Ecto neural progenitor cell (in vitro differentiated cells): ENCODE measurements around the gene CDKN2AIP.
A peak's percentile ranks its signal among the peaks of the same experiment; 100 is the strongest.
"Not testable (repeated sequence)": the region's sequence is repeated elsewhere in the genome, so short reads cannot be mapped to it uniquely, and the experiment has no call there.

ENCODE experiments used
- DNase-seq: peaks from one replicate; pipeline ENCODE4 v3.0.0-alpha.2; 2018; ENCODE audit warnings: low spot score

The CDKN2AIP gene

DNA sequence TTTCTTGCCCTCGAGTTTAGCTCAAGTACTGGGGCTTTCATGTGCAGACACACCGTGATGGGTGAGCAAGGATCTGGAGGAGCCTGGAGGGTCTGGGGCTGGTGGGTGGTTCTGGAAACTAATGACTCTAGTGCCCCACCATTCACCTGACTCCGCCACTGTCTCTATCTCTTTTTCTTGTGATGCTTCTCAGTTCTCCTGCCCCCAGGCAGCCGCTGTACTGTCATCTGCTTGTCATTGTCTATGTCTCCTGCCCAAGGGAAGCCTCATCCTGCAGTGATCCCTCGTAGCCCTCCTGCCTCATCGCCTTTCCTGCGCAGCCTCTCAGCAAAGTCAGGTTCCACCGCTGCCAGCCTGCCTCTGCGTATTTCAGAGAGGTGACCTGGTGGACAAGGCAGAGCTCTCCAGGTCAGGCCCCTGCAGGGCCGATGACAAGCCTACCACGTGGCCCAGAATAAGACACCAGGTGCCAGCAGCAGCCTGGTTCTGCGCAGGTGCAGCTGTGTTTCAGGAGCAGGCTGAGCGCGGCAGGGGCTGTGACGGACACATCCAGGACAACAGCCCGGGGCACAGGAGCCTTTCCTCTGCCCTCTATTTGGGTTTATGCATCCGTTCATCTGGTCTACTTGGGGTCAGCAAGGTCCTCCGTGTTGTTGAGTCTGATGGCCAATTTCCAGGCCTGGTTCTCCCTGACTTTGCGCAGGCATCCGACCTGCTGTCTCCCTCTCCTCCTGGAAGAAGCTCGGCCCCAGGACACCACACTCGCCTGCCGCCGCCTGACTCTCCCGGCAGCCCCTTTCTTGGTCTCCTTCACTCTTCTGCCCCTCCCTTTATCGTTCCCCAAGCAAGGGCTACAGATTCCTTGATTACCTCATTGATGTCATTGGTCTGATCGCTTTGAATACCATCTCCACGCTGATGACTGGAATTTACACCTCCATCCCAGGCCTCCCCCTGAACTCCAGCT, 30.9 kb upstream of the CDKN2AIP start:
- DNase-seq, result no peak

DNA sequence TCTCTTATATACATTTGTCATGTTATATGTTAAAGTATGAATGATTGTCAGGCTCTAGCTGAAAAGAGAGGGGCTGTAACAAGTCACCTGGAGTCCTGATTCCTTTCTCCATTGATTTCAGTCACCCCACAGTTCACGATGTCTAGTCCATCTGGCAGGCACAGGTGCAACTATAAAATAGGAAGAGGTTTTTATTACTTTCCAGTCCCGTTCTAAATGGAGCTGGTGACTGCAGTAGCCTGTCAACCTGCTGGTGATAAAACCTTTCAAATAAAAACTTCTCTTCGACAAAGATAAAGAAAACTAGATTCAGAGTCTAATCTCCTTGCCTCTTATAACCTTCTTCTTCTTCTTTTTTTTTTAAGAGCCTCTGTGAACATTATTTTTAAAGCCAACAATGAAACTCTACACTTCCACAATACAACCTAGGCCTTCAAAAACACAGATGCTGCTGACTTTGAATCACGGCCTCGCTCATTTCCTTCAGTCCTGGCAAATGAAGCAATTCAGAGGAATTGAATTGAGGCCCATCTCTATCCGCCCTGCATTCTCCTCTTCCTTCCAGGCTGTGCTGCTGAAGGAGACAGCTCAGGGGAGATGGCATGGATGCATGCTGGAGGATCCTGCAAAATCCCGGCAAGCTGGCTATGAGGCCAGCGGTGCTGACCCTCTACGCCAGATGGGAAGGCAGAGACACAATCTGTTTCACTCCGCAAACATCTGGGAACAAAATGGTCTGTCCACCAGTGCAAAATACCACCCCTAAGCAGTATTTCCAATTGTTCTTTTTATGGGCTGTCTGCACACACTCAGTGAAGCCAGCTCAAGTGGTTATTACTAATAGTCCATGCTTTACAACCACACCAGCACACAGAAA, 27.3 kb upstream of the CDKN2AIP start:
- no peak for DNase-seq

DNA sequence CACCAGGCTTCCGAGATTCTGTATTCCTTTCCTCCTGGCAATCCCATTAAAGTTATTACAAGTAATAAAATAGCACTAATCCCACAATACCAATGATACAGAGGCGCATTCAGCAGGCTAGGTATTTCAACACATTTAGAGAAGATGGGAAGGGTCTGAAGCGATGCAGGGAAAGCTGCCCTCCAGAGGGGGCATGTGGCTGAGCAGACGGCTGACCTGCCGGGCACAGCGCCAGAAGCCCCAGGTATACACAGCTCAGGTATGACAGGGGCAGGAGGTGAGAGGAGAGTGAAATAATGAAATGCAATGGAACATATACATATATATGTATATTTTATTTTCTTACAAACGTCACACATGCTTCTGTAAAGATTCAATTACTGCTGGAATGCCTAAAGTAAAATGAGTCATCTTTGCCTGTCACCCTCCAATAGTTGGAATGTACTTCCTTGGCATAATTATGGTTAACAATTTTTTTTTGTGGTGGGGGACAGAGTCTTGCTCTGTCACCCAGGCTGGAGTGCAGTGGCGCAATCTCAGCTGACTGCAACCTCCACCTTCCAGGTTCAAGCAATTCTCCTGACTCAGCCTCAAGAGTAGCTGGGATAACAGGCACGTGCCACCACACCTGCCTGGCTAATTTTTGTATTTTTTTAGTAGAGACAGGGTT, 21.3 kb upstream of the CDKN2AIP start:
- DNase-seq, result no peak

DNA sequence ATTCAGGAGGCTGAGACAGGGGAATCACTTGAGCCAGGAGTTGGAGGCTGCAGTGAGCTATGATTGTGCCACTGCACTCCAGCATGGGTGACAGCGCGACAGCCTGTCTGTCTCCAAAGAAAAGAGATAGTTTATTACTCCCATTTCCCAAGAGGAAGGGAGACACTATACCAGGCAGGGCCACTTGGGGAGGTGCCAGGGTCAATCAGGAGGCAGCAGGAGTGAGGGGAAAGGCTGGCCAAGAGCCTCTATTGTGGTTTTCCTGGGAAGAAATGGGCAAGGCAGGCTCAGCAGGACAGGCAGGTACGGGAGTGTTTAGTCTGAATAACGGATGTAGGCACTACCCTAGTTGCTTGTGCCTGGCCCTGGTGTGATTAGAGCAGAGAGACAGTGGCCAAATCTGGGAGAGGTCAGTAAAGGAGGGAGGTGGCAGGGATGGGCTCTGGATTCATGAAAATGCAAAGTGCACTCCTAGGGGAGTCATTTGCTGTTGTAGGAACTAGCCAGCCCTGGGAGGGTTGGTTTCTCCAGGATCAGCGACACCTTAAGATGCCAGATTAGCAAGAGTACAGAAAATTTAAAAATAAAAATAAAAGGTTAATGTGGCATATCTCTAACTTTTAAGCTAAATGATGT, 20.2 kb upstream of the CDKN2AIP start:
- DNase-seq, result no peak

DNA sequence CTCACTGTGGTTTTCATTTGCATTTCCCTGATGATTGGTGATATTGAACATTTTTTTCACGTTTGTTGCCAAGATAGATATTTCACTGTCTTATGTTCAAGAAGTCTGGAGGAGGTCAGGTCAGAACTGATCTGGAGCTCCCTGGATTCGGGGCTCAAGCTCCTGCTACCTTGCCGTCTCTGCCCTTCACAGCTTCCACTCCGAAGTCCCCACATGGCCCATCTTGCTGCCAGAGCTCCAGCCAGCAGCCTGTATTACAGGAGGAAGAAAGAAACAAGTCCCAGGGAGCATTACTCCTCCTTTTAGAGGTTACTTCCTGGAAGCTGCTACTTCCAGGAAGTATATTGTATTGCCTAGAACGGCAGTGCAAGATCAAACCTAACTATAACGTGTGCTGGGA, 17.9 kb upstream of the CDKN2AIP start:
- peak; percentile 27 for DNase-seq

DNA sequence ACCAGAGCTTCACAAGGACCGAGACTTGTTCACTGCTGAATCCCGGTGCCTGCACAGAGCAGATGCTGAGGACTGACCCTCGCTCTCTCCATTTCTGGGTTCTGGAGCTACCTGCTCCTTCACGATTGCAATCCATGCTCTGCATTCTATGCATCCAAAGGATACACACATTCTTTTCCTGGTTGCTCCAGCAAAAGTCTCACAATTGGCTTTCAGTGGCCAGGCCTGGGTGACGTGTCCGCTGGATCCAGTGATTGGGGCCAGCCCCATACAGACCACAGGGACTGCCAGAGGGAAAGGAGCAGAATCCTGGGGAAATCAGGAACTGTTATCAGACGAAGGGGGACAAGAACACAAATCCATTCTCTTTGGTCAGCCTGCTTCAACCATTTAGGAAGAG, 14.9 kb upstream of the CDKN2AIP start:
- DNase-seq, result no peak

DNA sequence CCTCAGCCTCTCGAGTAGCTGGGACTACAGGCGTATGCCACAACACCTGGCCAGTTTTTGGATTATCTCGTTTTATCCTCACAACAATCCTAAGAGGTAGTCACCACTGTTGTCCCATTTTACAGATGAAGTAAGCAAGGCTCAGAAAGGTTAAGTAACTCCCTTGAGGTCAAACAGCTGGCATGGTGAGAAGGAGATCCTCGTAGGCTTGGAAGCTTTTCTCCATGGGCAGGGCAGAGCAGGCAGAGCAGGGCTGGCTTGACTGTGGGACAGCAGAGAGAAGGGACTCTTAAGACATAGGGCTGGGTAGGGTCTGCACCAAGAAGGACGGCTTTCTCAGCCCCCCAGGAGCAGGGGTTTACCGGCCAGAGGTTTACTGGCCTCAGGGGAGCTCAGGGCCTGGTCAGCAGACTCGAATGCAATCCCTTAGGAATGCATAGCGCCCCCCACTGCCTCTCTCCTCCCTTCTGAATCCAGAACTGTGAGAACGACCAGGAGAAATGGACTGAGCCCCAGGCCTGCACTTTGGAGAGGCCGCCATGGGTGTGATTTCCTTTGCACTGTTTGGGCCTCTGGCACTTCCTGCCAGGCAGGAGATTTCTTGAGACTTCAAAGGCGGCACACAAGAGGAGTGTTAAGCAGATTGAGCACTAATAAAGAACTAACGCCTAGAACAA, 14.0 kb upstream of the CDKN2AIP start:
- peak; percentile 79 for DNase-seq

DNA sequence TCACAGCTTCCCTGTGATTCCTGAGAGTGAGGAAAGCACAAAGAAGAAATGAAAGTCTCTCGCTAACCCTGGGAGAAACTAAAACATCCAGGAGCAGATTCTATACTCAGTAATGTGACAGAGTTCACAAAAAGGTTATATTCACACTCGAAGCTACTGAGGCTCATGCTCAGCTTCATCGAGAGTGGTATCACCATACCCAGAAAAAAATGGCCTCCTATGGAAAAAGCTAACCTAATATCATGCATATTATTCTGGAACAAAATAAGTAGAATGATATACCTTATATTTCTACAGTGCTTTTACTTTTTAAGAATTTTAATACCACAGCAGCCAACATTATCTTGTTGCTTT, 13.5 kb upstream of the CDKN2AIP start:
- DNase-seq, result no peak

DNA sequence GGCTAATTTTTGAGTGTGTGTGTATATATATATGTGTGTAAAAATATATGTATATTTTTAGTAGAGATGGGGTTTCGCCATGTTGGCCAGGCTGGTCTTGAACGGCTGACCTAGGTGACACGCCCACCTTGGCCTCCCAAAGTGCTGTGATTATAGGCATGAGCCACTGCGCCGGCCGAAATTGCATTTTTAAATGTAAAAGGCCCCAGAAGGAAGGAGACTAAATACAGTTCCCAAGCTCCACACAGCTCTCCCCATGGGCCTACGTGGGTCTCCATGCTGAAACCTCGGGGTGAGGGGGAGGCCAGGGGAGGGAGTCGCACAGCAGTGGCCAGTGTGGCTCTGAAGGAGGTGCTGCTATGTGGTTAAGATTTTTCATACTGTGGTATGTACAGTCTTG, 12.8 kb upstream of the CDKN2AIP start:
- no peak for DNase-seq

DNA sequence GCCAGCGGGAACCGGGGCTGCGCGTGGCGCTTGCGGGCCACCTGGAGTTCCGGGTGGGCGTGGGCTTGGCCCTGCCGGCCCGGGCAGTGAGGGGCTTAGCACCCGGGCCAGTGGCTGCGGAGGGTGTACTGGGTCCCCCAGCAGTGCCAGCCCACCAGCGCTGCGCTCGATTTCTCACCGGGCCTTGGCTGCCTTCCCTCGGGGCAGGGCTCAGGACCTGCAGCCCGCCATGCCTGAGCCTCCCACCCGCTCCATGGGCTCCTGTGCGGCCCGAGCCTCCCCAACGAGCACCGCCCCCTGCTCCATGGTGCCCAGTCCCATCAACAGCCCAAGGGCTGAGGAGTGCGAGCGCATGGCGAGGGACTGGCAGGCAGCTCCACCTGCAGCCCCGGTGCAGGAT, 11.3 kb upstream of the CDKN2AIP start:
- not testable (repeated sequence) for DNase-seq

DNA sequence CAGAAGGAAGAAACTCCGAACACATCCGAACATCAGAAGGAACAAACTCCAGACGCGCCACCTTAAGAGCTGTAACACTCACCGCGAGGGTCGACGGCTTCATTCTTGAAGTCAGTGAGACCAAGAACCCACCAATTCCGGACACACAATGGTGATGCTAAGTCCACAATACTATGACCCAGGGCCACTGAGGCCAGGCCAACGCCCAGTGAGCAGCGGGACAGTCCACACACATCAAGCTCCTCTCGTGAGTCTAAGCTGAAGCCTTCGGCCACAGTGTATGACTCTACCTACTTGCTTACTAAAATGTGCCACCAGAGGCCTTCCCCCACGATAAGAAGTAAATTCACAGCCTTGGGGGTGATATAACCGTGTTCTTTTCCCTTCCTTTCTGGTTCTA, 10.2 kb upstream of the CDKN2AIP start:
- no peak for DNase-seq

DNA sequence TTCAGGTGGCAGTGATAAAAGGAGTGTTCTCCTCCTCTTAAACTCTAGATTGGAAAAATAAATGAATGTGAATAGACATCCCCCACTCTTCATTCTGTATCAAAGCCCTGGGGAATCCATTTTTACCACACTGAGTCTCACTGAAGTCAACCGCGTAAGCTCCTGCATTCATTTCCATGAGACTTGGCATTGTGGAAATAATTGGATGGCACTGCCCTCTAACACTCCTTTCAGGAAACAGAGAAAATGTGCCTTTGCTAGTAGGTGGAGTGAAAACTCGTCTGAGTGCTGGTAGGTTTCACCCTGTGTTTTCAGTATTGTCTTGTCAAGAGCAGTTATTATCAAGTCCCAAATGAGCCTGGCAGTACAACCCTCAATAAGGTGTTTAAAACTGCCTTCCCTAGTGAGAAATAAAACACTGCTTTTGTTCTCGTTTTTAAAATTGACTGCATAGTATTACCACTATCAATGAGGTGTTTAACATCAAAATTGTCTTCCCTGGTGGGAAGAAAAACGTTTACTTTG, 9.7 kb upstream of the CDKN2AIP start:
- DNase-seq, result no peak

DNA sequence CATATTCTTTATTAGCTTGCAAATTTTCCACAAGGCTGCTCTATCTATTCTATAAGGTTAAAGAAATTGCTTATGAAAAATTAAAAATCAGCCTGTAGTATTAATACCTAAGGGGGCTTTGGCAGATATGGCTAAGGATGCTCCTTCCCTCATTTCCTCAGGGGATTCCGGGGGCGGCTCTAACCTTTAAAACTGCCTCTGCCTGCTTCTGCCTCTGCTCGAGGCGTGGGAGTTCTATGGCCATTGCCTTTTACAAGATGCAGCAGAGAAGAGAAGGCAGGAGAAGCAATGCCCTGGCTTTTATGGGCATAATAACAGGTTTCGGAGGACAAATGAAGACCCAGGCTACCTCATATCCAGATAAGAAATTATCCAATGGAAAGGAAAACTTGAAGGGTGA, 8.6 kb upstream of the CDKN2AIP start:
- DNase-seq, result no peak

DNA sequence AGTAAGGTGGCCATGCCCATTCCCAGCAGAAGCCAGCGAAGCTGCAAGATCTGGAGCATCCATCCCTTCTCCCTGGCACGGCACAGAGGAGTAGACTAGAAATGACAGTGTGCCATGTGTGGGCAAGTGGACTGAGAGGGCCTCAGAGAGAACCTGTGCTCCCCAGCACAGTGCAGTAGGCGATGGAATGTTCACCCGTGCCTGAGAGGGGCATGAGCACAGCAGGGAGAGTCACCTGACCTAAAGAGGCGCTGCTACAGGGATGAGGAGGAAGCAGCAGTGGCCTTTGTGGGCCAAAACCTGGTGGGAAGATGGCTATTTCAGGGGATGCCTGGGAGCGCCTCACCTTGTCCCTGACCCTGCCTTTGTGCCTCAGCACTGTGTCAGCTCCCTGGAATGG, 8.0 kb upstream of the CDKN2AIP start:
- no peak for DNase-seq

DNA sequence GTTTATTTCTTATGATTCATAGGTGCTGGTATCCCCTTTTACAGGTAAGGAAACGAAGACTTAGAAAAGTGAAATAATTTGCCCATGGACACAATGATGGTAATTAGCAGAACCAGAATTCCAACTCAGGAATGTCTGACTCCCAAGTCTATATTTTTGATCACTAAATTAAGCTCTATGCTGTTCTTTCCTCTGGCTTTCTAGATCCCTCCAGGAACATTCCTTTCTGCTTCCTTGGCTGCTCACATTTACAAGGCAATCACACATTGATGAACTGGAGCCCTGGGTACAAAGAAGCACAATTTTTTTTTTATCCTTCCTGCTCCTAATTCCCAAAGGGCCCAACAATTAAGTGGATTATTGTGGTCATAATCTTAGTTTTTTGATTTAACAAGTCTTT, 7.0 kb upstream of the CDKN2AIP start:
- DNase-seq, result no peak

DNA sequence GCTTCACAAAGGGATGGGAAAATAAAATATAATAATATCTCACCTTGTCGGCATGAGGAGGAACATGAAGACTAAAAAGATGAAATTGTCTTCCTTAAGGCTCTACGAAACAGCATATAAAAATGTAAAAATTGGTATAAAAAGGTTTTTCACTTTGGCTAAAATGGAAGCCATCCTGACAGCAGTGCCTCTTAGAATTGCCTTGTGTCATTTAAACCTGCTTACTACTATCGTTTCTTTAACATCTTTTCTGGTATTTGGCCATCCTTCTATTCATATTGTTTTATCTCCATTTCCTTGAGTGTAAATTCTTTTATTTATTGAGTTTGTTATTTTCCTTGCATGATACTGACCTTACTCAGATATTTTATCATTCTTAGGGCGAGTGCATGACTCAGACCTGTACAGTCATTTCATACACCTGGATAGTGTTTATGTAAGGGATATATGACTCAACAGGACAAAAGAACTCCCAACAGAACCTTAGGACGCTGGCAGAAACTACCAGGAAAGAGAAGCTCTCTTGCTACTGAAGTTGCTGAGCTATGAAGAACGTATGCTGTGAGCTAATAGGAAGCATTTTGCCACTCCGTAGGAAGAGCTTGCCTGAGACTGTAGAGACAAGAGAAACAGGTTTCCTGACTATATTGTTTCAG, 5.8 kb upstream of the CDKN2AIP start:
- no peak for DNase-seq

DNA sequence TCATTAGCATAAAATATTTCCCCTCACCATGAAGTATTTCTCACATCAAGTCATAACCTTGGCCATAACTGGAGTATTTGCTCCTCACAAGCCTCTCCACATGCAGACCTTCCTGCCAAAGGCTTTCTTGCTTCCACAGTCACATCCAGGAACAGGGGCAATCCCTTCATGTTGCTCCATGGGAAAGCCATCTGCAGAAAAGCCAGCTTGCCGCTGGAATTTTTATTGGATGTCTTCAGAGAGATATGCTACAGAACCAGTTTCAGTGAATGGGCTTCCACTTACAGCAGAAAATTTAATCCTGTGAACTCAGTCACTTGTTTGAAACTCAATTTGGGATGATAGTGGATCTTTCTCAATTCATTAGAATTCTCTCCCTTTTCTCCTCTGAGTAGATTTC, 3.2 kb upstream of the CDKN2AIP start:
- DNase-seq, result no peak

DNA sequence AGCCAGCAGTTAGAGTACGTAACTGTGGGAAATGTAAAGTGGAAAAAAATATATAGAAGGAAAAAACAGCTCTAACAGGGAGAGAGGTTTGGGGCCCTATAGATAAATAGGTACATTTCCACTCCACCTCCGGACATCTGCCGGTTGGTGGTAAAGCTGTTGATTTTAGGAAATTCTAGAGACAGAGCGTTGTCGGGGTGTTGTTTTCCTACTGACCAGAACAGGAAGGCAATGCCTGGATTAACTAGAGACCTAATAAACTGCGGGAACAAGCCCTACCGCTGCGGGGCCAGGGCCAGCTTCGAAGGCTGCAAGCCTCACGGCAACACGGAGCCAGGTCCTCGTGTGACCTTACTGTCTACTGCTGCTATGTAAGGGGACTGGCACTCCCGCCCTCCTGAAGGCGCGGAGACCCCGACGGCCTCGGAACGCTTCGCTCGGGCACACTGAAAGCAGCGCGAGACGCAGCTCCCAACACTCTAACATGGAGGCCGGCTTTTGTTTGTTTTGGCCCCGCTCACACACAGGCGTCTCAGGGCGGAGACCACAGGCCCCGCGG, 702 bp upstream of the CDKN2AIP start:
- no peak for DNase-seq

DNA sequence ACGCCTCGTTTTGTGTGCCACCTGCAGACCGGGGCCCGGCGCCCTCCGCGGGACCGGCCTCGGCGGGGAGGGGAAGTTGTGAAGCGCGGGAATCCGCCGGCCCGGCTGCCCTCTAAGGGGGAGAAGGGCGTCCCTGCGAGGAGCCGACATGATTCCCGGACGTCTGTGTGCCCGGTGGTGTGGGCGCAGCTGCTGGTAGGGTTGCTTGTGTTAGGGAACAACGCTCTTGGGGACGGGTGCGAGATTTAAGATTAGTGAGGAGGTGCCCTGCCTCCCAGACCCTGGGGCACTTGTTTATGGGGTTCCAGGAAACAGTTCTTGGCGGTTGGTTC, 627 bp downstream of the CDKN2AIP start:
- no peak for DNase-seq

DNA sequence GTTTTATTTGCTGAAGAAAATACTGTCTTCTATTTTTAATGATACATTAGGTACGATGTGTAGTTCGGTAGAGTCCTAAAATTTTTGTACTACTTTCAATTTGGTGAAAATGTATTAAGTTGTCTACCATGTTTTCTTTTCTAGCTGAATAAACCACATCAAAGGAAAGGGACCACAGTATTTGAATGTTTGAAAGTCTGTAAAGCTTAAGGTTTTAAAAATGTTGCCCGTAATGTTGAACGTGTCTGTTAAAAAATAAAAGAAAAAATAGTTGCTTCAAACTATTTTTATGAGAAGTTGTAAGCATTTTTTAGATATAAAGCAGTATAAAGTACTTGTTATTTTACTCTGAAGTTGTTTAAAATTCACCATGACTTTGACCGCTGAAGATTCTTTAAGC, 3.2 kb downstream of the CDKN2AIP start:
- no peak for DNase-seq

DNA sequence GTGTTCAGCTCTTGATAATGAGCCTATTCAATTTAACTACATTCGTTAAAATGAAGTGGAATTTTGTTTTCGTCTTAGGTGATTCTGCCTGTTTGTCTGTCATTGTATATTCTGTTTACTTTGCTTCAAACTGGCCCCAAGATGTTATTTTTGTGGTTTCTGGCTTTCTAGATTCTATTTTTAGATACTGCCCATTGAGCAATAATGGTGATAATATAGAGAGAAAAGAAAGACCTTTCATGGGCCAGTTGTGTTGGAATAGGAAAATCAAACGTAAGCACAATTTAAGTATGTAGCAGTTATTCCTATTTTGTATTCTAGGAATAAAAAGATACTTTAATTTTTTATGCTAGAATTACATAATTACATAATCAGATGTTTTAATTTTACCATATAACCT, 4.0 kb downstream of the CDKN2AIP start:
- DNase-seq, result no peak
